Gastroesophageal sphincter (tissue), 4 donors: ENCODE results near the gene SMTNL1. TPM values are rescaled to one million over a fixed set of nuclear protein-coding genes. Genes with fewer than 3 reads are reported as not detected.

Experiments used
- ATAC-seq: fragments of 150-250 bp; one replicate; pipeline ENCODE4 v1.9.1; 2016; ENCODE audit warnings: mild to moderate bottlenecking, moderate library complexity
- H3K27ac ChIP-seq, 4 donors: fragments of 200-600 bp; sonication (generic) in 3 of 4; 1 replicate in 3 of 4; 2 replicates in 1 of 4; pipeline ENCODE4 v1.5.1; 2016 to 2019
- H3K27me3 ChIP-seq: fragments of 200-600 bp; sonication (generic); one replicate; pipeline ENCODE4 v1.5.1; 2019
- H3K36me3 ChIP-seq, 2 donors: fragments of 200-600 bp; sonication (generic); one replicate each; pipeline ENCODE4 v1.5.1; 2019; ENCODE audit warnings: control low read depth in 1 of 2
- H3K4me1 ChIP-seq, 3 donors: fragments of 200-600 bp; sonication (generic); 1 replicate in 2 of 3; 2 replicates in 1 of 3; pipeline ENCODE4 v1.5.1; 2016 to 2019; ENCODE audit warnings: control low read depth in 2 of 3
- H3K4me3 ChIP-seq, 2 donors: fragments of 200-600 bp; sonication (generic); one replicate each; pipeline ENCODE4 v1.5.1; 2019; ENCODE audit warnings: mild to moderate bottlenecking in 1 of 2, moderate library complexity in 1 of 2
- H3K9me3 ChIP-seq, 3 donors: fragments of 200-600 bp; sonication (generic); one replicate each; pipeline ENCODE4 v1.5.1; 2017 to 2019; ENCODE audit warnings: control low read depth in 2 of 3
- CTCF ChIP-seq, 4 experiments: fragments of 200-600 bp in 2 of 4; fragments of 450-650 bp in 2 of 4; sonication (generic) in 1 of 4; IDR thresholded peaks; one replicate each; pipeline ENCODE4 v1.5.1; 2017 to 2019; ENCODE audit warnings: antibody characterized with exemption in 4 of 4, mild to moderate bottlenecking in 2 of 4, moderate library complexity in 2 of 4
- EP300 ChIP-seq: sonication (generic); formaldehyde crosslinking; IDR thresholded peaks from one replicate; pipeline ENCODE4 v1.6.1; 2017; ENCODE audit warnings: antibody characterized with exemption, mild to moderate bottlenecking
- POLR2A ChIP-seq, 2 donors: fragments of 450-650 bp; IDR thresholded peaks; one replicate each; pipeline ENCODE4 v1.6.1; 2017; ENCODE audit warnings: antibody characterized with exemption in 2 of 2, mild to moderate bottlenecking in 2 of 2, moderate library complexity in 1 of 2
- POLR2AphosphoS5 ChIP-seq: sonication (generic); formaldehyde crosslinking; IDR thresholded peaks from one replicate; pipeline ENCODE4 v1.6.1; 2017; ENCODE audit warnings: antibody characterized with exemption
- WGBS, 2 donors: methylation state at CpG; one replicate each; pipeline ENCODE4 v1.1.5; 2018; ENCODE audit warnings: low coverage in 1 of 2; 5-methylcytosine and 5-hydroxymethylcytosine counted together
- total RNA-seq, 4 donors: library from RNA; depleted of rRNA; stranded (reverse); fragments of >200 nt; gene quantifications; one replicate each; pipeline ENCODE4 v1.1.0, GENCODE V29; 2016

SMTNL1 gene
- total RNA-seq, 4 donors from 2014 or later = not detected

GRCh38 chr11:57511741-57512430 lies 25.5 kb upstream of the SMTNL1 start:
- H3K36me3 ChIP-seq = peaks cover 0 to 28% of the 10 kb centered on the region in 2 donors
- no peaks in the 10 kb centered on the region for H3K27me3 ChIP-seq
- no peak overlapping the region for H3K4me3 ChIP-seq
- H3K4me1 ChIP-seq = peaks cover 0 to 29% (median 4%) of the 10 kb centered on the region in 3 donors
- H3K27ac ChIP-seq = no peak overlapping the region
- 93 to 97% methylated on average over 2 to 6 of the region's 6 CpGs for WGBS, 2 donors
- no peak for ATAC-seq
- TF ChIP-seq EP300 = no peak
- TF ChIP-seq POLR2AphosphoS5 = no peak
- H3K9me3 ChIP-seq = no peaks in the 10 kb centered on the region

GRCh38 chr11:57512646-57513451 lies 24.5 kb upstream of the SMTNL1 start:
- peak overlapping the region in 3 of 4 donors; percentile 2 to 84 (median 80) for H3K27ac ChIP-seq
- TF ChIP-seq EP300 = no peak
- TF ChIP-seq CTCF (IDR thresholded peaks at IDR 0.05) = no peak
- TF ChIP-seq POLR2AphosphoS5 = no peak
- TF ChIP-seq POLR2A (IDR thresholded peaks at IDR 0.05) = no peak
- no peaks in the 10 kb centered on the region for H3K27me3 ChIP-seq
- peak overlapping the region in 1 of 2 donors; percentile 98 for H3K4me3 ChIP-seq
- H3K9me3 ChIP-seq = no peaks in the 10 kb centered on the region
- ATAC-seq = no peak
- 81 to 86% methylated on average over 3 to 8 of the region's 12 CpGs for WGBS, 2 donors
- peaks cover 0 to 29% (median 4%) of the 10 kb centered on the region in 3 donors for H3K4me1 ChIP-seq
- peaks cover 0 to 19% of the 10 kb centered on the region in 2 donors for H3K36me3 ChIP-seq

GRCh38 chr11:57513452-57513795 lies 24.0 kb upstream of the SMTNL1 start:
- no peak for ATAC-seq
- H3K27me3 ChIP-seq = no peaks in the 10 kb centered on the region
- 50% methylated on average over 1 of the region's 1 CpG; no CpG with 5 or more reads in 1 of the 2 donors for WGBS, 2 donors
- H3K4me1 ChIP-seq = peaks cover 0 to 29% (median 4%) of the 10 kb centered on the region in 3 donors
- no peaks in the 10 kb centered on the region for H3K9me3 ChIP-seq
- H3K36me3 ChIP-seq = peaks cover 0 to 14% of the 10 kb centered on the region in 2 donors
- TF ChIP-seq CTCF (IDR thresholded peaks at IDR 0.05) = no peak
- H3K27ac ChIP-seq = peak overlapping the region in 3 of 4 donors; percentile 80 to 84 (median 81)
- H3K4me3 ChIP-seq = peak overlapping the region in 1 of 2 donors; percentile 98

- no CpG with 5 or more reads among the region's 35 CpGs for WGBS, 2 donors
- Histone ChIP-seq H3K36me3 (peaks cover 0 to 8% of the 10 kb centered on the region in 2 donors), H3K27me3 (no peaks in the 10 kb centered on the region), H3K4me1 (peaks cover 0 to 29% (median 4%) of the 10 kb centered on the region in 3 donors), H3K9me3 (no peaks in the 10 kb centered on the region), H3K27ac (peak overlapping the region; percentile 7 to 84 (median 80)), H3K4me3 (peak overlapping the region; percentile 85 to 98)
- no peak for TF ChIP-seq POLR2AphosphoS5
- TF ChIP-seq EP300 = no peak
- TF ChIP-seq POLR2A (IDR thresholded peaks at IDR 0.05) = no peak
- TF ChIP-seq CTCF (IDR thresholded peaks at IDR 0.05) = no peak
- ATAC-seq = peak; percentile 55
Measured at GRCh38 chr11:57513911-57514537, 23.4 kb upstream of the SMTNL1 start.
